Measurements from ENCODE around the gene EMC9.

GRCh38 chr14:24115422-24116127 lies 25.8 kb downstream of the EMC9 start:
- TF ChIP-seq CTCF (IDR thresholded peaks at IDR 0.05) (no peak), POLR2A (IDR thresholded peaks at IDR 0.05) (no peak), POLR2AphosphoS5 (IDR thresholded peaks at IDR 0.05) (no peak)
